ENCODE measurements around the gene MLIP.

GRCh38 chr6:54085047-54085446 is 26.2 kb upstream of the MLIP start:
- TF ChIP-seq, protein P1, sequence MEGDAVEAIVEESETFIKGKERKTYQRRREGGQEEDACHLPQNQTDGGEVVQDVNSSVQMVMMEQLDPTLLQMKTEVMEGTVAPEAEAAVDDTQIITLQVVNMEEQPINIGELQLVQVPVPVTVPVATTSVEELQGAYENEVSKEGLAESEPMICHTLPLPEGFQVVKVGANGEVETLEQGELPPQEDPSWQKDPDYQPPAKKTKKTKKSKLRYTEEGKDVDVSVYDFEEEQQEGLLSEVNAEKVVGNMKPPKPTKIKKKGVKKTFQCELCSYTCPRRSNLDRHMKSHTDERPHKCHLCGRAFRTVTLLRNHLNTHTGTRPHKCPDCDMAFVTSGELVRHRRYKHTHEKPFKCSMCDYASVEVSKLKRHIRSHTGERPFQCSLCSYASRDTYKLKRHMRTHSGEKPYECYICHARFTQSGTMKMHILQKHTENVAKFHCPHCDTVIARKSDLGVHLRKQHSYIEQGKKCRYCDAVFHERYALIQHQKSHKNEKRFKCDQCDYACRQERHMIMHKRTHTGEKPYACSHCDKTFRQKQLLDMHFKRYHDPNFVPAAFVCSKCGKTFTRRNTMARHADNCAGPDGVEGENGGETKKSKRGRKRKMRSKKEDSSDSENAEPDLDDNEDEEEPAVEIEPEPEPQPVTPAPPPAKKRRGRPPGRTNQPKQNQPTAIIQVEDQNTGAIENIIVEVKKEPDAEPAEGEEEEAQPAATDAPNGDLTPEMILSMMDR (IDR thresholded peaks at IDR 0.05) = no peak
- TF ChIP-seq MYC (IDR thresholded peaks at IDR 0.05; ENCODE audit: borderline replicate concordance, low read length) (no peak), POLR2A (IDR thresholded peaks at IDR 0.05; ENCODE audit: low read length) (no peak), KDM5A (IDR thresholded peaks at IDR 0.05) (no peak), SMC3 (IDR thresholded peaks at IDR 0.05) (no peak), USF2 (IDR thresholded peaks at IDR 0.05) (no peak)
- TF ChIP-seq, protein P2, sequence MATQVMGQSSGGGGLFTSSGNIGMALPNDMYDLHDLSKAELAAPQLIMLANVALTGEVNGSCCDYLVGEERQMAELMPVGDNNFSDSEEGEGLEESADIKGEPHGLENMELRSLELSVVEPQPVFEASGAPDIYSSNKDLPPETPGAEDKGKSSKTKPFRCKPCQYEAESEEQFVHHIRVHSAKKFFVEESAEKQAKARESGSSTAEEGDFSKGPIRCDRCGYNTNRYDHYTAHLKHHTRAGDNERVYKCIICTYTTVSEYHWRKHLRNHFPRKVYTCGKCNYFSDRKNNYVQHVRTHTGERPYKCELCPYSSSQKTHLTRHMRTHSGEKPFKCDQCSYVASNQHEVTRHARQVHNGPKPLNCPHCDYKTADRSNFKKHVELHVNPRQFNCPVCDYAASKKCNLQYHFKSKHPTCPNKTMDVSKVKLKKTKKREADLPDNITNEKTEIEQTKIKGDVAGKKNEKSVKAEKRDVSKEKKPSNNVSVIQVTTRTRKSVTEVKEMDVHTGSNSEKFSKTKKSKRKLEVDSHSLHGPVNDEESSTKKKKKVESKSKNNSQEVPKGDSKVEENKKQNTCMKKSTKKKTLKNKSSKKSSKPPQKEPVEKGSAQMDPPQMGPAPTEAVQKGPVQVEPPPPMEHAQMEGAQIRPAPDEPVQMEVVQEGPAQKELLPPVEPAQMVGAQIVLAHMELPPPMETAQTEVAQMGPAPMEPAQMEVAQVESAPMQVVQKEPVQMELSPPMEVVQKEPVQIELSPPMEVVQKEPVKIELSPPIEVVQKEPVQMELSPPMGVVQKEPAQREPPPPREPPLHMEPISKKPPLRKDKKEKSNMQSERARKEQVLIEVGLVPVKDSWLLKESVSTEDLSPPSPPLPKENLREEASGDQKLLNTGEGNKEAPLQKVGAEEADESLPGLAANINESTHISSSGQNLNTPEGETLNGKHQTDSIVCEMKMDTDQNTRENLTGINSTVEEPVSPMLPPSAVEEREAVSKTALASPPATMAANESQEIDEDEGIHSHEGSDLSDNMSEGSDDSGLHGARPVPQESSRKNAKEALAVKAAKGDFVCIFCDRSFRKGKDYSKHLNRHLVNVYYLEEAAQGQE (IDR thresholded peaks at IDR 0.05) = no peak
